CD4-positive, alpha-beta T cell treated with Interleukin-4 for 4 hours (primary cell): ENCODE measurements around the gene DDX41.
"Not testable (repeated sequence)": the region's sequence is repeated elsewhere in the genome, so short reads cannot be mapped to it uniquely, and the experiment has no call there.

Experiments used
- DNase-seq: peaks from one replicate; pipeline ENCODE4 v3.0.0-alpha.2; 2020

Gene DDX41

GRCh38 chr5:177497292-177498012 is 19.3 kb downstream of the DDX41 start, which contains the start of gene PDLIM7:
Gene PDLIM7 (minus strand): TSS chr5:177497604. CDS start chr5:177496512, 1,092 bp downstream.
- peak; percentile 89 for DNase-seq

- no peak for DNase-seq
Observed at GRCh38 chr5:177496727-177497291, 20.0 kb downstream of the DDX41 start.

GRCh38 chr5:177496070-177496726 is 20.6 kb downstream of the DDX41 start:
- DNase-seq = no peak

- no peak for DNase-seq
Observed at GRCh38 chr5:177495243-177496060, 21.3 kb downstream of the DDX41 start.

GRCh38 chr5:177494346-177495195 is 22.2 kb downstream of the DDX41 start:
- DNase-seq = peak; percentile 49

- no peak for DNase-seq
Observed at GRCh38 chr5:177493795-177494345, 22.9 kb downstream of the DDX41 start.

- DNase-seq = no peak
Observed at GRCh38 chr5:177492841-177493240, 23.9 kb downstream of the DDX41 start.

- DNase-seq = no peak
Observed at GRCh38 chr5:177491983-177492746, 24.6 kb downstream of the DDX41 start.

- no peak for DNase-seq
Observed at GRCh38 chr5:177491429-177491945, 25.3 kb downstream of the DDX41 start.

GRCh38 chr5:177490992-177491391 is 25.8 kb downstream of the DDX41 start:
- no peak for DNase-seq

- no peak for DNase-seq
Observed at GRCh38 chr5:177490311-177490991, 26.3 kb downstream of the DDX41 start.

- DNase-seq = no peak
Observed at GRCh38 chr5:177489119-177489716, 27.5 kb downstream of the DDX41 start.

- no peak for DNase-seq
Observed at GRCh38 chr5:177487975-177488374, 28.8 kb downstream of the DDX41 start.

GRCh38 chr5:177487144-177487543 is 29.6 kb downstream of the DDX41 start:
- DNase-seq = no peak

- DNase-seq = no peak
Observed at GRCh38 chr5:177486256-177486655, 30.5 kb downstream of the DDX41 start.

- DNase-seq = not testable (repeated sequence)
Observed at GRCh38 chr5:177485753-177486152, 31.0 kb downstream of the DDX41 start.

GRCh38 chr5:177484902-177485549 is 31.7 kb downstream of the DDX41 start:
- no peak for DNase-seq

GRCh38 chr5:177483994-177484901 is 32.5 kb downstream of the DDX41 start:
- no peak for DNase-seq
